Fibroblast of skin of abdomen (primary cell): ENCODE data around the gene DOHH.
A peak's percentile ranks its signal among the peaks of the same experiment; 100 is the strongest.
"Not testable (repeated sequence)": the region's sequence is repeated elsewhere in the genome, so short reads cannot be mapped to it uniquely, and the experiment has no call there.

Source experiments
- DNase-seq: peaks from one replicate; pipeline ENCODE4 v3.0.0-alpha.2; 2013

The DOHH gene

DNA sequence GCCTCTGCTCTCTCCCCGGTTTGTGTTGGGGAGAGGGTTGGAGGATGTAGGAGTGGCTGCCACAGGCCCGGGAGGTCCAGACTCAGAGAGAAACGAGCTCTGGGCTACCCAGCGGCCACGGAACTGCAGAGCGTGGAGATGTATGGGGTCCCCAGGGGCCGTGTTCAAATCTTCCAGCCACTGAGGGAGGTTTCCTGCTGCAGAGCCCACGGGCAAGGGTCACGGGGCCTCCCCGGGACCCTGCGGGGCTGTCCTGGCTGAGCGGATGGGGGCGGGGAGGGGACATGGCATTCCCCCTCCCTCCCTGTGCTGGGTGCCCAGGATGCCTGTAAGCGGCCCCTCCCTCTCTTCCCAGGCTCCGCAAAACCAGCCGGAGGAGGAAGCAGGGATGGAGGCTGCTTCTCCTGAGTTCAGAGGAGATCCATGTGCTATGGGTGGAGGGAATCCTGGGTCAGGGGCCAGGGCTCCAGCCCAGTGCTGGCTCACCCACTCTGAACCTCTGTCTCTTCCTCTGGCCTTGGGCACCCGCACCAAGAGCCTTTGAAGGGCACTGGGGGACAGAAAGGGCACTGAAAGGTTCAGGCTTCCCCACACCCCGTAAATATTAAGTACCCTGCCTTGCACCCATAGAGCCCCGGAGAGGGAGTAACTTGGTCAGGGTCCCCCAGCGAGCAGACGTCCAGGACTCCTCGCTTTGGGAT lies 42.8 kb downstream of the DOHH start:
- peak; percentile 31 for DNase-seq

DNA sequence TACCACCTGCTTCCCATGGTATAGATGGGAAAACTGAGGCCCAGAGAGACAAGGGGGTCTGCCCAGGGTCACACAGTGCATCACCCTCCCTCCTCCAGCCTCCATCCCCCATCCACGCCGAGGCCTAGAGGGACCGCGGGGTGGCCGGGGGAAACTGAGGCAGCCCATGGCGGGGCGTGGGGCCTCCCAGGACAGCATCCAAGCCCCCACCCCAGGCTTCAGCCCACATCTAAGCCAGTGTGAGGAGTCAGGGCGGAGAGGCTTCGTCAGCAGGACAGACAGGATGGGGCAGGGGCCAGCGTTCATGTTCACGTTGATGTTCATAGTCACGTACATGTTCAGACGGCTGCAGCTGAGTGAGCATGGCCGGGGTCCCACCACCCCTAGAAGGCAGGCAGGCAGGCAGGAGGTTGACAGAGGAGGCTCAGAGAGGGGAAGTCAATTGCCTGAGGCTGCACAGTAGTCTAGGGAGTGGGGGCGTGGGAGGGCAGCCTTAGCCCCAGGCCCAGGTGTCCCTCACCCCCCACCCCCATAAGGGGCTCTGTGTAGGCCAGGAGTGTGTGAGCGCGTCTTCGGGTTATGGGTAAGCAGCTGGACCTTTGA lies 43.4 kb downstream of the DOHH start:
- DNase-seq, result no peak

DNA sequence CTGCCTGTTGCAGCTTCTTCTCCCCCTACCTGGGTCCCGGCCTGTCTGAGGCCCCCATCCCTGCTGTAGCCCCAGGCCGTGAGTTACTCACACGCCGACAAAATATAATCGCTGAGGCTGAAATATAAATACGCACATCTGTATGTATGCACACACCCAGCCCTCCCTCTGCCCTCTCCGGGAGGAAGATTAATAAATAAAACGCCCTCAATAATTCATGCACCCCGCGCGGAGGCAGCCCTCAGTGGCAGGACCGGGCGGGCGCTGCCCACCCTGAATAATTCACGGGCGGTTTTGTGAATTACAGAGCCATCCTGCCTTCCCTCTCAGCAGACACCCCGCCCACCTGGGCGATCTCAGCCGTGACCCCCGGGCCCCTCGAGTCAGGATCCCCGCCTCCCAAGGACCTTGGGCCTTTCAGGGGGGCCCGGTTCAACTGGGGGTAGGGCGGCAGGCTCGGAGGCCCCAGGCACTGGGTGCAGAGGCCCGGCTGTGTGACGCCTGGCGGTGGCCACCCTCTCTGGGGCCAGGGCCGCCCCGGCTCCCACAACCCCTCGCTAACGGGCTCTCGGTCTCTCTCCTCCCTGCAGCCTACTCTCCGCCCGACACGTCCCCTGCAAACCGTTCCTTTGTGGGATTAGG lies 44.4 kb downstream of the DOHH start:
- no peak for DNase-seq

GRCh38 chr19:3455393-3455955 lies 45.0 kb downstream of the DOHH start:
- DNase-seq, result no peak

GRCh38 chr19:3454656-3455392 lies 45.6 kb downstream of the DOHH start:
- no peak for DNase-seq

- DNase-seq, result no peak
These were observed 46.6 kb downstream of the DOHH start for GRCh38 chr19:3453840-3454239.

DNA sequence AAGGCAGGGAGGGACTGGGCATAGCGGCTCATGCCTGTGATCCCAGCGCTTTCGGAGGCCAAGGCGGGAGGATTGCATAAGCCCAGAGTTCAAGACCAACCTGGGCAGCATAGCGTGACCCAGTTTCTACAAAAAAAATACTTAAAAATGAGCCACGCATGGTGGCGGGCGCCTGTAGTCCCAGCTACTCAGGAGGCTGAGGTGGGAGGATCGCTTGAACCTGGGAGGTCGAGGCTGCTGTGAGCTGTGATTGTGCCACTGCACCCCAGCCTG lies 47.6 kb downstream of the DOHH start:
- not testable (repeated sequence) for DNase-seq

DNA sequence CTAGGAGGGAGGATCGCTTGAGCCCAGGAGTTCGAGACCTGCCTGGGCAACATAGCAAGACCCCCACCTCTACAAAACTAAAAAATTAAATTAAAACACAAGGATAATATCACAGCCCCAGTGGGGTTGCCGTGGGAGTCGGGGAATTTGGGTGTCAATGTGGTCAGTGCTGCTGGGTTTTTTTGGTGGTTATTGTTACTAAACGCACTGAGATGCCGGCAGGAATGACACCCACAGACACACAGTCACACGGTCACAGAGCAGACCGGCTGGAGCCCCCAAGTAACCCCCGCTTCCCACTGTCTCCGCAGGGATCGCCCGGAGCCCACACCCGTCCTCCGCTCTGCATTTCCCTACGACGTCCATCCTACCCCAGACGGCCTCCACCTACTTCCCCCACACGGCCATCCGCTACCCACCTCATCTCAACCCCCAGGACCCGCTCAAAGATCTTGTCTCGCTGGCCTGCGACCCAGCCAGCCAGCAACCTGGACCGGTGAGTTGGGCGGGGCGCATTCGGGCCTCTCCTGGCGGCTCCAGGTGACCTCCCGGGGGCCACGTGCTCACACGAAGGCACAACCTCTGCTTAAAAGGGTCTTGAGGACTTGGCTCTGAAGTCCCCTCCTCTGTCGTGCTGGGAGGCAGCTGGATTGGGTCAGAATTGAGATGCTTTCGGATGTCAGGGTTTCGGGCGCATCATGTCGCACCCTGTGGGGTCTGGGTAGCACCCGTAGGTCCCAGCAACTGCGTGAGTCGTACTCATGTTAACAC lies 48.1 kb downstream of the DOHH start:
- DNase-seq, result no peak

GRCh38 chr19:3451451-3451866 lies 49.0 kb downstream of the DOHH start:
- DNase-seq, result no peak

GRCh38 chr19:3450796-3451411 lies 49.6 kb downstream of the DOHH start:
- peak; percentile 100 for DNase-seq

- no peak for DNase-seq
These were observed 51.7 kb downstream of the DOHH start for GRCh38 chr19:3448616-3449334.

DNA sequence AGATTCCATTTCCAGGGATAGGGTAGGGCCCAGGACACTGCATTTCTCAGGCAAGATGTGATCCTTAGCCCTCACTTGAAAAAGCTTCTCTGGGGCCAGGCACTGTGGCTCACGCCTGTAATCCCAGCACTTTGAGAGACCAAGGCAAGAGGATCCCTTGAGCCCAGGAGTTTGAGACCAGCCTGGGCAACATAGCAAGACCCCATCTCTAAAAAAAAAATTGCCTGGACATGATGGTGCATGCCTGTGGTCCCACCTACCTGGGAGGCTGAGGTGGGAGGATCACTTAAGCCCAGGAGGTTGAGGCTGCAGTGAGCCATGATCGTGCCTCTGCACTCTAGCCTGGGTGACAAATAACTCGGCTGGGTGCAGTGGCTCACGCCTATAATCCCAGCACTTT lies 53.8 kb downstream of the DOHH start:
- not testable (repeated sequence) for DNase-seq

DNA sequence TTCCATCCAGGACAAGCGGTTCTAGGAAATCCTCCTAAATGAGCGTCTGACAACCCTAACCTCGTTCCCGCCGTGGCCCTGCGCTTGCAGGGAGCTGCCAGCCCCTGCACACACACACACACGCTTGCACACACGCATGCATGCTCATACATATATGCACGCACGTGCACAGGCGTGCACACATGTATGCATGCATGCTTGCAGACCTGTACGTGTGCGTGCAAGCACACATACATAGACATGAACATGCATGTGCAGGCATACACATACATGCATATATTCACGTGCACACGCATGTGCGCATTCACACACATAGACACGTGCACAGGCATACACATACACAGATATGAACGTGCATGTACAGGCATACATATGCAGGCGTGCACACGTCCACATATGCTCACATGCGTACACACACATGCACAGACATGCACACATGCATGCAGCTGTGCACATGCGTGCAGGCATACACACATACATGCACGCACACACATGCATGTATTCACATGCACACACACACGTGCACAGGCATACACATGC lies 55.7 kb downstream of the DOHH start:
- no peak for DNase-seq

GRCh38 chr19:3443840-3444694 lies 56.4 kb downstream of the DOHH start:
- peak; percentile 20 for DNase-seq

GRCh38 chr19:3442487-3443071 lies 57.9 kb downstream of the DOHH start:
- DNase-seq, result no peak

DNA sequence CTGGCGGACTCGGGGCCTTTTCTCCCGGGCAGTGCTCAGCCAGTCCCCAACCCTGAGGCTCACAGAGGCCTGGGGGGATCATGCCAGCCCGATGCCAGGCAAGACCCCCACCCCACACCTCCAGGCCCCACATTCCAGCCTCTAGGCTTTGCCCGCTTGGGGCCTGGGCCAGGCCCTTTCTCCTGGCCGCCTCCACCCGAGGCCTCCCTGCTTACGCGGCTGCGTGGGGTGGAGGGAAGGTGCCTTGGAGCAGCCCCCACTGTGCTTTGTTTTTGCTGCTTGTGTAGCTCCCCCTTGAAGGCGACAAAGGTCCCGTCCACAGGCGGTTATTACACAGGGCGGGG lies 58.5 kb downstream of the DOHH start:
- DNase-seq, result no peak

DNA sequence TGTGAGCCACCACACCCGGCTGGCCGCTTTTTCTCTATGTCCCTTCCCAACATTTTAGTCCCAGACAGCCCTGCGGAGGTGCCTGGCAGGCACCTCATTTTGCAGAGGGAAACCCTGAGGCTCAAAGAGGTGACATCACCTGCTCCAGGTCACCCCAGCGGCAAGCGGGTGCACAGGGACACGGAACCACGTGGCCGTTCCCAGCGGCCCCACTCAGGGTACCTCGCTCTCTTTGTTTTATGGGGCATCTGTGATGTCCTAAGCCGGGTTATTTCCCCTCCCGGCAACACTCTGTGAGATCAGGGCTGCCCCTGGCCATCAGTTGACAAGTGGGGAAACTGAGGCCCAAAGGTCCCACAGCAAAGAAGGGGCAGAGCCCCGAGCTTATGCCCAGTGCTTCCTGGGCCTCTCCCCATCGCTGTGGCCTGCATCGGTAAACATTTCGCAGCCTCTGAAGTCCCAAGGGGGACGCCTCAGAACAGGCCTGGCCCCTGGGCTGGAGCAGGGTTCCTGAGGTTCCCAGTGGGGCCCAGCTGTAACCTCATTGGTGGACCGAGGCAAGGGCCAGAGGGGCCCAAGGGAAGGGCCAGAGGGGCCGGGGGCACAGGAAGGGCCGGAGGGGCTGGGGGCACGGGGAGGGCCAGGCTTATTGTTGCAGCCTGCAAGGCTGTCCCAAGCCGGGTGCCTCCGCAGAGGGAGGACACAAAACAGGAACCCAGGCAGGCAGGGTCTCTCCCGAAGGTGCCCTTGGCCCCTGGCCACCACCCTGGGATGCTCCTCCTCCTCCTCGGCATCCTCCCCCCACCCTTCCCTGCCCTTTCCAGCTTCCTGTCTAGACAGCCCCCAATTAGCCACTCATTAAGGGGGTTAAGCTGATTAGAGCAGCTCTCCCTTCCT lies 59.1 kb downstream of the DOHH start:
- DNase-seq, result no peak
